ENCODE data around the gene SPHK2.

SPHK2 gene

DNA sequence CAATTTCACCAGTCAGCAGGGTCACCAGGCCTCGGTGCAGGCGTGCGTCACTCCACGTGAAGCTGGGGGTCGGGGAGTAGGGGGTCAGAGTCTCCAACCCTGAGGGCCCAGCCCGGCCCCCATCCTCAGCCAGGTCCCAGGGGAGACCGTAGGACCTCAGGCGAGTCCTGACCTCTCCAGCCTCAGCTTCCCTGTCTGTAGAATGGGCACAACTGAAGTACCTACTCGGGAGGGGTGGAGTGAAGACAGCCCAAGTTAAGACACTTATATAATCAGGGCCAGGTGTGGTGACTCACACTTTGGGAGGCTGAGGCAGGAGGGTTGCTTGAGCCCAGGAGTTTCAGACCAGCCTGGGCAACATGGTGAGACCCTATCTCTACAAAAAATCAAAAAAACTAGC lies 15.5 kb upstream of the SPHK2 start:
- DNase-seq (ENCODE audit: extremely low read depth in 1 of 2, low read depth in 1 of 2) = no peak

DNA sequence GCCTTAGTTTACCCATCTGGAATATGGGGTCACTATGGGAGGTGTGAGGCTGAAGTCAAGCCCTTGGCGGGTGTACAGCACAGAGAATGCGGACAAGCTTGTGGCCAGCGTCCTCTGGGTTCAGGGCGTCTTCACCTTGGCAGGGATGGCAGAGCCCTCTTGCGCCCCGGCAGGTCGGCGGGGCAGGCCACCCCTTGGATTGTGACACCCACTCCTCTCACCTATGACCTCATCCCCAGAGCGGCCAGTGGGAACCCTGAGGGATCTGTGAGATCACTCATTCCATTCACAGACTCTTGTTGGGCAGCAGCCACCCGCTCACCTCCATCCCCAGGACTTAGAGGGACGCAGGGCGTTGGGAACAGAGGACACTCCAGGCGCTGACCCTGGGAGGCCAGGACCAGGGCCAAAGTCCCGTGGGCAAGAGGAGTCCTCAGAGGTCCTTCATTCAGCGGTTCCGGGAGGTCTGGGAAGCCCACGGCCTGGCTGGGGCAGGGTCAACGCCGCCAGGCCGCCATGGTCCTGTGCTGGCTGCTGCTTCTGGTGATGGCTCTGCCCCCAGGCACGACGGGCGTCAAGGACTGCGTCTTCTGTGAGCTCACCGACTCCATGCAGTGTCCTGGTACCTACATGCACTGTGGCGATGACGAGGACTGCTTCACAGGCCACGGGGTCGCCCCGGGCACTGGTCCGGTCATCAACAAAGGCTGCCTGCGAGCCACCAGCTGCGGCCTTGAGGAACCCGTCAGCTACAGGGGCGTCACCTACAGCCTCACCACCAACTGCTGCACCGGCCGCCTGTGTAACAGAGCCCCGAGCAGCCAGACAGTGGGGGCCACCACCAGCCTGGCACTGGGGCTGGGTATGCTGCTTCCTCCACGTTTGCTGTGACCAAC lies 12.6 kb upstream of the SPHK2 start, which contains the start of gene SPACA4:
TSS of gene SPACA4 (plus strand) at position 280 of the 896 bp plus-strand sequence. CDS start at position 517, 237 bp downstream.
- no peak for DNase-seq (ENCODE audit: extremely low read depth in 1 of 2, low read depth in 1 of 2)

DNA sequence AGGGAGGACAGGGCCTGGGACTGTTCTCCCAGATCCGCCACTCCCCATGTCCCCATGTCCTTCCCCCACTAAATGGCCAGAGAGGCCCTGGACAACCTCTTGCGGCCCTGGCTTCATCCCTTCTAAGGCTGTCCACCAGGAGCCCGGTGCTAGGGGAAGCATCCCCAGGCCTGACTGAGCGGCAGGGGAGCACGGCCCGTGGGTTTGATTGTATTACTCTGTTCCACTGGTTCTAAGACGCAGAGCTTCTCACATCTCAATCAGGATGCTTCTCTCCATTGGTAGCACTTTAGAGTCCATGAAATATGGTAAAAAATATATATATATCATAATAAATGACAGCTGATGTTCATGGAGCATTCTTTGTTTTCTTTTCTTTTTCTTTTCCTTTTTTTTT lies 11.9 kb upstream of the SPHK2 start:
- no peak for DNase-seq (ENCODE audit: extremely low read depth in 1 of 2, low read depth in 1 of 2)

- DNase-seq (ENCODE audit: extremely low read depth in 1 of 2, low read depth in 1 of 2) = no peak
Measured at GRCh38 chr19:48608798-48609263, 10.5 kb upstream of the SPHK2 start.

GRCh38 chr19:48609571-48610108 lies 9.7 kb upstream of the SPHK2 start:
- DNase-seq (ENCODE audit: extremely low read depth in 1 of 2, low read depth in 1 of 2) = no peak

DNA sequence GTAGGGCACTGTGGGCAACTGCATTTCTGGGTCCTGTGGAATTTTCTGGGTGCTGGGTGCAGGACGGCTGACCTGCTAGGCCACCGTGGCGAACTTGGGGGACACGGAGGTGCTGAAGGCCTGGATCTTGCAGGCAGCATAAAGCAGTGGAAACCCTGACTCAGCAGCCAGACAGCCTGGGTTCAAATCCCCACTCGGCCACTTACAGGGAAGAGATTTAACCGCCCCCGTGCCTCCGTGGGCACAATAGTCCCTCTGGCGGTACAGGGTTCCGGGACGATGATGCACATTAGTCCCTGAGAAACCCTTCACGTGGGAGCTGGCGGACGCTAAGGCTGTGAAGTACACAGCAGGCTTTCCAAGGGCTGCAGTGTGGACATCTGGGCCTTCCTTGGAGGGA lies 7.4 kb upstream of the SPHK2 start:
- DNase-seq (ENCODE audit: extremely low read depth in 1 of 2, low read depth in 1 of 2) = no peak

DNA sequence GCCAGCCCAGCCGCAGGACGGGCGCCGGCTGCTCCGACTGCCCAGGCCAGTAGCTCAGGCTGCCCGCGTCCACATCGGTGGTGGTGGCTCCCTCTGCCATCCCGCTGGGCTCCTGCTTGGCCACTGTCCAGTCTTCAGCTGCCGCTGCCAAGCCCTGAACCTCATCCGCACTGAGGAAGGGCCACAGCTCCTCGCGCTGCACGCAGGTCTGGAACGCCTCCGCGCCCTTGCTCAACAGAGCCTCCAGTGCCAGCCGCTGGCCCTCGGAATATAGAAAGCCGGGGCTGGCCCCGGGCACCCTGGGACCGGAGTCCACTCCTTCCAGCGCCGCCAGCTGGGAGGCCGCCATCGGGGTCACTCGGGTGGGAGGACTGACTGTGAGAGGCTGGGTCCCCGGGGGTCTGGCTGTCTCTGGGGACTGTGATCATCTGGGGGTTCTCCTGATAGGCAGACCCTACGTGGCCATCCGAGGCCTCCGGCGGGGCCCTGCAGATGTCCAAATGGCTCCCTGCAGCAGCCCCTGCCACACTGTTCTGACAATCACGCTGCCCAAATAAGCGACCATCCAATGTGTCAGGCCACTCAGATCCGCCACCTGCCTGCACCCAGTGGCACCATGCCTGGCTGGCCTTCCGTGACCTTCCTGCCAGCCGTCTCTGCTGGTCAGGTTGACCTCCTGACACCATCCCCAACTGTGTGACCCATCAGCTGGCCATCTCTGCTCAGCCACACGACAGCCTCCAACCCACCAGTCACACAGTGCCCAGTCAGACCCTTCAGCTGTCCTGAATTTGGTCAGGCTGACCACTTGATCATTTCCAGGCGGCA lies 6.1 kb upstream of the SPHK2 start:
- DNase-seq (ENCODE audit: extremely low read depth in 1 of 2, low read depth in 1 of 2) = no peak

- no peak for DNase-seq (ENCODE audit: extremely low read depth in 1 of 2, low read depth in 1 of 2)
Measured at GRCh38 chr19:48613852-48614435, 5.4 kb upstream of the SPHK2 start.

- DNase-seq (ENCODE audit: extremely low read depth in 1 of 2, low read depth in 1 of 2) = no peak
Measured at GRCh38 chr19:48614436-48615230, 4.7 kb upstream of the SPHK2 start, which contains the start of gene FAM83E. TSS of gene FAM83E (minus strand) at chr19:48615076. CDS start at chr19:48613372, 1,704 bp downstream.

GRCh38 chr19:48615231-48616040 lies 3.9 kb upstream of the SPHK2 start:
- DNase-seq (ENCODE audit: extremely low read depth in 1 of 2, low read depth in 1 of 2) = no peak

GRCh38 chr19:48616041-48616436 lies 3.3 kb upstream of the SPHK2 start:
- DNase-seq (ENCODE audit: extremely low read depth in 1 of 2, low read depth in 1 of 2) = no peak

GRCh38 chr19:48616491-48617056 lies 2.7 kb upstream of the SPHK2 start:
- DNase-seq (ENCODE audit: extremely low read depth in 1 of 2, low read depth in 1 of 2) = no peak

DNA sequence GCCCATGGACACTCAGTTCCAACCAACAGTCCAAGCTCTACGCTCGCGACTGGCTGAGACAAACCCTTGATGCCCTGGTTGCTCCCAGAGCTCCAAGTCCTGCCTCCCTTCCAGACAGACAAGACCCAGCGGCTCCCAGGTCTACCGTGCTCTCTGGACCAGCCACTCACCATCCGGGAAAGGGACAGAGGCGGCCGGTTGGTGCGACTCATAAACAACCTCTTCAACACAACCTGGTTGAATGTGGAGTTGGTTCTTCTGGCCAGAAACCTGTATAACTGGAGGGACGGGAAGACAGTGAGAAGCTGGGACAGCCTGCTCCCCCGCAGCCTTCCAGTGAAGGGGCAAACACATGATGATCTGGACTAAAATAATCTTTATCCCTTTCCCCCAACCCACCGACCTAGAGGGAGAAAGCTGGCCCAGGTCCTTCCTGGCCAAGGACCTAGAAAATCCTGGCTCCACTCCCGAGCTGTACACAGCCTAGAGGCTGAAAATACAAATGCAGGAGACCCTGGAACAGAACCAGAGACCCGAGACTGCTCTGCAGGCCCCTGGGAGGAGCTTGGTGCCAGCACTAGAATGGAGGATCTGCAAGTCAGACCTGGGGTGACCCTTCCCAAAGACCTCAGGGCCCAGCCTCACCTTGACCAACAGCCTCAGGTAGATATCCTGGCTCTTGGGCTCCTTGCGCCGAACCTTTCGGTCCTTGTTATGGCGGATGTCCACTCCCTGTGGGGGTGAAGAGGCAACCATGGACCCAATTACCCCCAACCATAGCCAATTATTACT lies 2.0 kb upstream of the SPHK2 start:
- DNase-seq (ENCODE audit: extremely low read depth in 1 of 2, low read depth in 1 of 2) = no peak

- DNase-seq (ENCODE audit: extremely low read depth in 1 of 2, low read depth in 1 of 2) = no peak
Measured at GRCh38 chr19:48618278-48618915, 909 bp upstream of the SPHK2 start.

GRCh38 chr19:48619692-48620585 lies 633 bp downstream of the SPHK2 start:
- no peak for DNase-seq (ENCODE audit: extremely low read depth in 1 of 2, low read depth in 1 of 2)

- no peak for DNase-seq (ENCODE audit: extremely low read depth in 1 of 2, low read depth in 1 of 2)
Measured at GRCh38 chr19:48623556-48624066, 4.3 kb downstream of the SPHK2 start.
